Epithelial cell of esophagus (primary cell): ENCODE results near the gene RNF217.
"Not testable (repeated sequence)": the region's sequence is repeated elsewhere in the genome, so short reads cannot be mapped to it uniquely, and the experiment has no call there.

Experiments used
- DNase-seq: peaks from one replicate; pipeline ENCODE4 v3.0.0; 2010; ENCODE audit warnings: low read depth
- H3K4me3 ChIP-seq: 2 replicates; pipeline ENCODE4 v1.5.1; 2011; ENCODE audit warnings: mild to moderate bottlenecking, low read length, control low read depth
- TF ChIP-seq, protein P1 (sequence below): IDR thresholded peaks from 2 replicates; pipeline ENCODE4 v1.5.1; 2011; ENCODE audit warnings: low read depth, mild to moderate bottlenecking, low read length, control low read depth, inconsistent platforms; ENCODE audit not compliant: insufficient read depth; ENCODE audit errors: missing control alignments

RNF217 gene

DNA sequence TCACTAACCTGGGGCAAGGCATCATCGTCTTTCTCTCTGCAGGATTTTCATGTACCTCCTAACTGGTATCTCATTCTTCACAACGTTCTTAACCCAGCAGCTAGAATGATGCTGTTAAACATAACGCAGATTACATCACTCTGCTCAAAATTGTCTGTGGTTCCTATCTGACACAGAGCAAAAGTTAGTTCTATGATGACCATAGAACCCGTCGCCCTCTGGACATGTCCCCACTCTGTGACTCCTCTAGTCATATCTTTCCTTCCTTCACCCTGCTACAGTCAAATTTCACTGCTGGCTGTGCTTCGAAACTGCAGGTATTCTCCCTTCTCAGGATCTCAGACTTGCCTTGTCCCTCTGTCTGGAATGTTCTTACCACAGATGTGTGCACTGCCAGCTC is 103.9 kb downstream of the RNF217 start:
- no peak overlapping the region for H3K4me3 ChIP-seq
- no peak for DNase-seq
- TF ChIP-seq, protein P1, sequence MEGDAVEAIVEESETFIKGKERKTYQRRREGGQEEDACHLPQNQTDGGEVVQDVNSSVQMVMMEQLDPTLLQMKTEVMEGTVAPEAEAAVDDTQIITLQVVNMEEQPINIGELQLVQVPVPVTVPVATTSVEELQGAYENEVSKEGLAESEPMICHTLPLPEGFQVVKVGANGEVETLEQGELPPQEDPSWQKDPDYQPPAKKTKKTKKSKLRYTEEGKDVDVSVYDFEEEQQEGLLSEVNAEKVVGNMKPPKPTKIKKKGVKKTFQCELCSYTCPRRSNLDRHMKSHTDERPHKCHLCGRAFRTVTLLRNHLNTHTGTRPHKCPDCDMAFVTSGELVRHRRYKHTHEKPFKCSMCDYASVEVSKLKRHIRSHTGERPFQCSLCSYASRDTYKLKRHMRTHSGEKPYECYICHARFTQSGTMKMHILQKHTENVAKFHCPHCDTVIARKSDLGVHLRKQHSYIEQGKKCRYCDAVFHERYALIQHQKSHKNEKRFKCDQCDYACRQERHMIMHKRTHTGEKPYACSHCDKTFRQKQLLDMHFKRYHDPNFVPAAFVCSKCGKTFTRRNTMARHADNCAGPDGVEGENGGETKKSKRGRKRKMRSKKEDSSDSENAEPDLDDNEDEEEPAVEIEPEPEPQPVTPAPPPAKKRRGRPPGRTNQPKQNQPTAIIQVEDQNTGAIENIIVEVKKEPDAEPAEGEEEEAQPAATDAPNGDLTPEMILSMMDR: no peak

DNA sequence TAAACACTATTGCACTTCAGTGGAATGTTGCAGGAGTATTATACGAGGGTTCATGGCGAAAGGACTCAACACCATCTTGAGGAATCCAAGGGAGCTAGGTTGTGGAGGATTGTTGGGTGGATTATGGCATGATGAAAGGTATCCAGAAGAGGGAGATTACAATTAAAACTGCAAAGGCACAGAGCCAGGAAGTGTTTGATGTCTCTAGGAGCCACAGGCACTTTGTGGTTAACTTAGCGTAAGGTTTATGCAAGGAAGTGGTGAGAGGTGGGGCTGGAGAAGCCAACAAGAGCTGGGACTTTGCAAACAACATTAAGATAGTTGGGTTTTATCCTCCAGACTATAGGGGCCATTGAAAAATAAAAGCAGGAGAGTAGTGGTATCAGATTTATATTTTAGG is 104.7 kb downstream of the RNF217 start:
- DNase-seq: peak; percentile 55
- TF ChIP-seq, protein P1: no peak
- H3K4me3 ChIP-seq: no peak overlapping the region

DNA sequence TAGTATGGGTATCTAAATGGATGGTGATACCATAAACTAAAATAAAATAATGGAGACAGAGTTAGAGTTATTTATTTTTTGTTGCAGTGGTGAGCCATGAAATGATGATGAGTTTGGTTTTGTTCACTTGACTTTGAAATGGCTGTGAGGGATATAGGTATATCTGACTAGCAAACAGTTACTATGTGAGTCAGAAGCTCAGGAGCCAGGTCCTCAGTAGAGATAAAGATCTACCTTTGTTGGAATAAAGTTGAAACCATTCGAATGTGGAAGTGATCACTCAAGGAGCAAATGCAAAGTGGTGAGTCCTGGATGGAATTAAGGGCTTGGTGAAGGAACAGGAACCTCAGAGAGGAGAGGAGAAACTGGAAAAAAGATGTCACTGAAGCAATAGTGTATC is 105.3 kb downstream of the RNF217 start:
- H3K4me3 ChIP-seq: no peak overlapping the region
- DNase-seq: no peak
- TF ChIP-seq, protein P1: no peak

DNA sequence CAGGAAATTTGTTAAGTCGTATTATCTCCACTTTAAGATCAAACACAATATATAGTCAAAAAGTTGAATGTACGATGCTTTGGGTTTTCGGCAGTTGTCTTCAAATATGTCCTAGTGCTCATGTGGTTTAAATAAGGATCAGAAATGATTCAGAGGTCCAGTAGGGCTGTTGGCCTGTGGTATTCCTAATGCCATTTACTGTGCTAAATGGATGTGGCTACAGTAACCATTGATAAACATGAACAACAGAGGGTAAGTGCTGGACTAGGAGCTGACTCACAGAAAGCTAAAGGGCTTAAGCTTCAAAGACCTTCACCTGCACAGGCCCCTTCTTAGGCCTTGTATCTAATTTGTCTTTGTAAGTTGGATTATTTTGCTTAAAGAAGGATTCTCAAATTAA is 110.8 kb downstream of the RNF217 start:
- DNase-seq: no peak
- H3K4me3 ChIP-seq: no peak overlapping the region
- TF ChIP-seq, protein P1: no peak

DNA sequence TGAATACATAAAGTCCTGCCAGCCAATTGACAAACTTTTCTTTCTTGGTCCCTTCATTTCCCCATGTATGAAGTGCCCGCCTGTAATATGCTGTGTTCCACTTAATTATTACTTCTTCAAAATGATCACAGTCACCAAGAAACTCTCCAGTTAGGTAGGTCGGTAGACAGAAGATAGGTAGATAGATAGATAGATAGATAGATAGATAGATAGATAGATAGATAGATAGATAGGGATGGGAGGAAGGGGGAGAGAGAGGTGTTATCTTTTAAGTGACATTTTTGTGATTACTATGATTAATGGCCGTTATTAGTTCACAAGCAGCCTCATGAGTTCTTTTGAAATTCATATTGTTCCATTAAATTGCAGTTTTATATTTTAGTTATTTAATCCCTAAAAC is 111.9 kb downstream of the RNF217 start:
- no peak for DNase-seq
- H3K4me3 ChIP-seq: no peak overlapping the region
- TF ChIP-seq, protein P1: no peak

DNA sequence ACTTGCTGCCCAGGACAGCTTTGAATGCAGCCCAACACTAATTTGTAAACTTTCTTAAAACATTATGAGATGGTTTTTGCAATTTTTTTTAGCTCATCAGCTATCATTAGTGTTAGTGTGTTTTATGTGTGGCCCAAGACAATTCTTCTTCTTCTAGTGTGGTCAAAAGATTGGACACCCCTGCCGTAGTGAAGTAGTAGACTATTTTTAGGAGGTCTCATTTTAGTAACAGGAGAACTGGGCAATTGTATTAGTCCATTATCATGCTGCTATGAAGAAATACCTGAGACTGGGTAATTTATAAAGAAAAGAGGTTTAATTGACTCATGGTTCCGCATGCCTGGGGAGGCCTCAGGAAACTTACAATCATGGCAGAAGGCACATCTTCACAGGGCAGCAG is 112.8 kb downstream of the RNF217 start:
- not testable (repeated sequence) for DNase-seq, H3K4me3 ChIP-seq

DNA sequence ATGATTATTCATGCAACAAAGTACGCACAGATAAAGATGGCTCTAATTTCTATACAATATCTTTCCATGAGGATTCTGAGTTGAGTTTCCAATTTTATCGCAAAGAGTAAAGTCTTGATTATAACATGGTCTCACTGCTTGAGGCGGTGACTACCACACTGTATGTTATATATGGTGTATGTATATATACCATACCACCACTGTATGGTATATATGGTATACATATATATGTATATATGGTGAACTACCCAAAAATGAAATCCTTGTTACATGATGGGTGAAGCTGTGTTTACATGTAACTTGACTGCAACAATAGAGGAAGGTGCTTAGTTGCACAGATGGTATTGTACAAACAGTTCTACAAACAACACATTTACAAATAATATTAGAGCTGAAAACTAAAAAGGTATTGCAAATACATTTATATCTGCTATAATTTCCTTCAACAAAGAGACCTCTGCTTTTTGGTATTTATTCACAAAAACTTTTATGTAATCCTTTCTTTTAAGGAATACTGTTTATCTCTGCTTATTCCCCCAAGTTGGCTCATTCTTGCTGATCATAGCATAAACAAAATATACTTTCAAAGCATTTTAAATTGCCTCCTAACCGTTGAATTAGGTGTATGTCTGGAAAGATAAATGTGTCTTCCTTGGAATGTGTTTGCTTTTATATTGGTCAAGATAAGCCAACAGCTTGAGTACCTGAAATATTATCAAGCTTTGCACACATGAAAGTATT is 113.7 kb downstream of the RNF217 start:
- no peak for DNase-seq
- H3K4me3 ChIP-seq: no peak overlapping the region
- TF ChIP-seq, protein P1: no peak
